Neutrophil (primary cell): Measurements from ENCODE around the gene NUFIP1.

Source experiments
- H3K27ac ChIP-seq: fragments of 200-600 bp; sonication (generic); 2 replicates; pipeline ENCODE4 v1.5.1; 2016; ENCODE audit warnings: mild to moderate bottlenecking, moderate library complexity
- H3K27me3 ChIP-seq: fragments of 200-600 bp; sonication (generic); 2 replicates; pipeline ENCODE4 v1.6.0; 2016; ENCODE audit warnings: mild to moderate bottlenecking
- H3K36me3 ChIP-seq: fragments of 200-600 bp; sonication (generic); 2 replicates; pipeline ENCODE4 v1.5.1; 2017
- H3K4me1 ChIP-seq, 2 experiments: fragments of 200-600 bp in 1 of 2; sonication (generic) in 1 of 2; 1 replicate in 1 of 2; 2 replicates in 1 of 2; pipeline versions ENCODE4 v1.5.1 to v1.6.1; 2013 to 2016; ENCODE audit warnings: low read depth in 1 of 2, low read length in 1 of 2, mild to moderate bottlenecking in 1 of 2, moderate library complexity in 1 of 2; ENCODE audit not compliant: control insufficient read depth in 1 of 2, insufficient read depth in 1 of 2
- H3K4me3 ChIP-seq, 2 experiments: fragments of 200-600 bp in 1 of 2; sonication (generic) in 1 of 2; 1 replicate in 1 of 2; 2 replicates in 1 of 2; pipeline ENCODE4 v1.5.1; 2013 to 2016; ENCODE audit warnings: low read depth in 1 of 2, low read length in 1 of 2, mild to moderate bottlenecking in 1 of 2, moderate library complexity in 1 of 2
- H3K9me3 ChIP-seq: fragments of 200-600 bp; sonication (generic); 2 replicates; pipeline ENCODE4 v1.5.1; 2016
- CTCF ChIP-seq: fragments of 200-600 bp; sonication (generic); IDR thresholded peaks from 2 replicates; pipeline ENCODE4 v1.5.1; 2016; ENCODE audit warnings: antibody characterized with exemption

NUFIP1 gene

DNA sequence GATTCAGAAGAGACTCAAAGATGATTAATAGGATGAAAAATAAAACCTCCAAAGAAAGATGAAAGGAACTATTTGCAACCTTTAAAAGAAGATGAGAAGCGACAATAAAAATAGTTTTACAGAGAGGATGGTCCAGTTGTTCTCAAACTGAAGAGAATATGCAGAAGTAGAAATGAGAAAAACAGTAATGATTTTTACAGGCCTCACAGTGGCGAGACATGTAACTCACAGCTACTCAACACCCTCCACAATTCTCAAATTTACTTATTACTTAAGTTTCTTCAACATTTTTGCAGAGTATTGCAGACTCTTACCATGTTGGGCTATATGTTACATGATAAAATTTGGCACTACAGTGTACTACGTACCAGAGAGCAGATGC lies 20.8 kb downstream of the NUFIP1 start:
- TF ChIP-seq CTCF: no peak
- H3K9me3 ChIP-seq: no peaks in the 10 kb centered on the region

DNA sequence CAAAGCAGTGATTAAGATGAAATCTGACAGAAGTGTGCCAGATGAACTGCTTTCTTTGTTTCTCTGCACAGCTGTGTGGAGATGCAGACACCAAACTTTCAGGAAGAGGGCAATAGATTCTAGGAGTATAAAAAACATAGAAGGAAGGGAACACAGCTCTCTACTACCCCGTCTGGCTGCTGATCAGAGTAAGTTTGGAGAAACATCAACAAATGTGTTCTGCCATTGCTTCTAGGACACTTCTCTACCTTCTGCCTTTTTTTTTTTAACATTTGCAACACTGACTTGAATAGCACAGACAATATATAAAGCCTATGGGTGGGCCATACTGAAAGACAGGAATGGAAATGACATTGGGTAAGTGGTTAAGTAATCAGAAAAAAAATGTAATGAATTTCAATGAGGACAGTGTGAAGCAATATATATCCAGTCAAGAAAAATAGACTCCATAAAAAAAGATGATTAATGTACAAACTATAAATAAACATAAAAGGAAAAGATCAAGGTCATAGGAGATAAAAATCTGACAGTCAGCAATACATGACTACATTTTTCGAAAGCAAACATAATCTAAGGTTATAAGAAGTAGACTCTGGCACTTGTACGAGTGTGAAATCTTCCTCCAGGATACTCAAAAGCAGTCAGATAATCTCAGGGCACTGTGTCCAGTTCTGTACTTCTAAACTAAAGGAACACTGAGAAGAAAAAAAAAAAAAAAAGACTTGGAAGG lies 21.4 kb downstream of the NUFIP1 start:
- no peak overlapping the region for H3K4me3 ChIP-seq
- no peak for TF ChIP-seq CTCF
- H3K27me3 ChIP-seq: no peaks in the 10 kb centered on the region
- H3K27ac ChIP-seq: no peak overlapping the region
- no peaks in the 10 kb centered on the region for H3K9me3 ChIP-seq
- H3K4me1 ChIP-seq: peaks cover 0 to 5% of the 10 kb centered on the region in 2 experiments
- H3K36me3 ChIP-seq: no peaks in the 10 kb centered on the region

More for the DNA sequence above, 20.8 kb downstream of the NUFIP1 start:
- Histone ChIP-seq H3K36me3 (no peaks in the 10 kb centered on the region), H3K27ac (no peak overlapping the region), H3K27me3 (no peaks in the 10 kb centered on the region), H3K4me3 (no peak overlapping the region), H3K4me1 (peaks cover under 1 to 5% of the 10 kb centered on the region in 2 experiments)

DNA sequence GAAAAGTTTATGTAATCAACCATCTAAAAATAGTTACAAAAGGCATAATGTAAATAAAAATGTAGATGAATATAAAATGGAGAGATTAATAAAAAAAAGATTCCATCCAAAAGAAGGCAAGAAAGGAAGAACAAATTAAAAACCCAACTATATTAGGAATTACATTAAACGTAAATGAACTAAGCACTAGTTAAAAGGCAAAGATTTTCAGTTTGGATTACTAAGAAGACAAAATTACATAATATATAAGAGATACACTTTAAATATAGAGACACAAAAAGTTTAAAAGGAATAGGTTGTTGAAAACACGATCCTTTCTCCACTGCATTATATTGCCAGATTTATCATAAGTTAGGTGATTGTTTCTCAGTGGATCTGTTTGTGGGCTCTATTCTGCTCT lies 27.3 kb downstream of the NUFIP1 start:
- Histone ChIP-seq H3K4me3 (no peak overlapping the region), H3K4me1 (no peaks in the 10 kb centered on the region), H3K9me3 (peaks cover 7% of the 10 kb centered on the region), H3K27me3 (no peaks in the 10 kb centered on the region), H3K36me3 (no peaks in the 10 kb centered on the region), H3K27ac (no peak overlapping the region)
- no peak for TF ChIP-seq CTCF

GRCh38 chr13:44955406-44955805 lies 33.9 kb downstream of the NUFIP1 start:
- H3K4me3 ChIP-seq: no peak overlapping the region
- H3K27me3 ChIP-seq: no peaks in the 10 kb centered on the region
- H3K27ac ChIP-seq: no peak overlapping the region
- H3K36me3 ChIP-seq: no peaks in the 10 kb centered on the region
- no peaks in the 10 kb centered on the region for H3K9me3 ChIP-seq
- H3K4me1 ChIP-seq: no peaks in the 10 kb centered on the region
- TF ChIP-seq CTCF: no peak

GRCh38 chr13:44954224-44954623 lies 35.0 kb downstream of the NUFIP1 start:
- no peaks in the 10 kb centered on the region for H3K36me3 ChIP-seq
- H3K4me3 ChIP-seq: no peak overlapping the region
- H3K9me3 ChIP-seq: no peaks in the 10 kb centered on the region
- no peak overlapping the region for H3K27ac ChIP-seq
- H3K27me3 ChIP-seq: no peaks in the 10 kb centered on the region
- TF ChIP-seq CTCF: no peak
- no peaks in the 10 kb centered on the region for H3K4me1 ChIP-seq
